ENCODE results near the gene STRA8.
"Not testable (repeated sequence)": the region's sequence is repeated elsewhere in the genome, so short reads cannot be mapped to it uniquely, and the experiment has no call there.

Gene STRA8

GRCh38 chr7:135204876-135205275, 28.8 kb upstream of the STRA8 start:
- no peak for DNase-seq (ENCODE audit: low read depth in 3 of 3, low spot score in 1 of 3)

- DNase-seq (ENCODE audit: low read depth in 3 of 3, low spot score in 1 of 3) = no peak
Measured at GRCh38 chr7:135205850-135206249, 27.8 kb upstream of the STRA8 start.

- no peak for DNase-seq (ENCODE audit: low read depth in 3 of 3, low spot score in 1 of 3)
Measured at GRCh38 chr7:135206941-135207391, 26.7 kb upstream of the STRA8 start.

DNA sequence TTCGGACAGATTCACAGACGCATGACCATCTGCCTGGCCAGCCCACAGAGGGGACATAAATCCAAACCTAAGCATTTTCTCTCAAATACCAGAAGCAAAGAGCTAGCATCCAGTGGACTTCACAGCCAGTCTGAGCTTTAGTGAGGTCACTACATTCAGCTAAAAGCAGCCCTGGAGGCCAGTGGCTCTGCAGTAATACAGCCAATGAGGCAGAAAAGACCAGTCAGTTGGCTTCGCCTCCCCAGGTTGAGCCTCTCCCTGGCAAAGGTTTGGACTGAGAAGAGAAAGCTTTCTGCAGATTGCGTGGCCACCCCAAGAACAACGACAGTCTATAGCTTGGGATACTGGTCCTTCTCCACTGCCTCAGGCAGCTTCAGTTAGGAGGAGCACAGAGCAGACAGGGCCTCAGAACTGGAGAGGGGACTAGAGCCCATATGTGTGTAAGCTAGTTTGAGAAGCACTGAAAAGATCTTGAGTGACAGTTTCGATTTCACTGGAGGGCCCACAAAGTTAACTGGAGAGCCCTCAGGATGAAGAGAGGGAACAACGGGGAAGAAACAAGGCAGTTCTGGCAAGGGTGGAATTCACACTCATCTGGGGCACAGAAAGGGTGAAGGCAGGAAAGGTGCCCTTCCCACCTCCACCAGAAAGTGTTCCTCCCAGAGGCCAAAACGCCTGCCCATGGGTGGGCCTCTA, 26.1 kb upstream of the STRA8 start:
- no peak for DNase-seq (ENCODE audit: low read depth in 3 of 3, low spot score in 1 of 3)

DNA sequence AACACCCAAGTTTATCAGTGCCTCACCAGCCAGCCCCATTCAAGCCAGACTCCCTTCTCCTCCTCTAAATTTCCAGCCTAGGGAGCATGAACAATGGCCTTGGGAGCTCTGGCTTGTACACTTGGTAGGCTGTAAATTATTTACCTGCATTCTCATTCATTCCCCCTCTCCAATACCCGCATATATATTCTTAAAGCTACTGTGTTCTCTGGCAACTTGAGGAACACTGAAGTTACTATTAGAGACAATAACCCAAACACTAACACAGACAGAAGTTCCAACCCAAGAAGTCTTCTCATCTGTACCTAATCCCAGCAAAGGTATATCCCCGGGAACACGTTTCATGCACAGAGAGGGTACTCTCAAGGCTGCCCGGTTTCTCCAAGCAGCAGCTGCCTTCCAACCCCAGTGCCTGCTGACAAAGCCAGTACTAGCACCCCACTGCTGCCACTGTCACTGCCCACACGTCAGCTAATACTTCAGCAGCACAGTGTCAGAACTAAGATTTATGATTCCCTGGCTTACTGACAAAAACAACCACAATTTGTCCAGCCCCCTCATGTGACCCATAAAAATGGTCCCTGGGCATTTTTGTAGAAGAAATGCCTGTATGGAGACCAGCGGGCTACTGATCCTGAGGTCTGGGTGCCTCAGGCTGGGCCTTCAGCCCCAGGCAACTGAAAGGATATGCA, 25.4 kb upstream of the STRA8 start:
- DNase-seq (ENCODE audit: low read depth in 3 of 3, low spot score in 1 of 3) = no peak

- no peak for DNase-seq (ENCODE audit: low read depth in 3 of 3, low spot score in 1 of 3)
Measured at GRCh38 chr7:135209225-135209834, 24.3 kb upstream of the STRA8 start.

DNA sequence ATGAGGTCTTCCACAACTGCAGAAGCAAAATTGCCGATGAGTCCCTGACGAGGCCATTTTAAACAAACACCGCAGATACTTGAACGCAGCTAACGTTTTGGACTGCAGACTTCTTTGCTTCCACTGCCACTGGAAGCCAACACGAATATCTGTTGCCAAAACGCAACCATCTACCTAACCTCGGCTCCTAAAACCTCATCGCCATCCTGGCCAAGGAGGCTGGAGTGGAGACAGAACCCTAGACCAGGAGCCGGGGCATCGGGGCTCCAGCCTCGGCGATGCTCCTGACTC, 22.8 kb upstream of the STRA8 start:
- no peak for DNase-seq (ENCODE audit: low read depth in 3 of 3, low spot score in 1 of 3)

DNA sequence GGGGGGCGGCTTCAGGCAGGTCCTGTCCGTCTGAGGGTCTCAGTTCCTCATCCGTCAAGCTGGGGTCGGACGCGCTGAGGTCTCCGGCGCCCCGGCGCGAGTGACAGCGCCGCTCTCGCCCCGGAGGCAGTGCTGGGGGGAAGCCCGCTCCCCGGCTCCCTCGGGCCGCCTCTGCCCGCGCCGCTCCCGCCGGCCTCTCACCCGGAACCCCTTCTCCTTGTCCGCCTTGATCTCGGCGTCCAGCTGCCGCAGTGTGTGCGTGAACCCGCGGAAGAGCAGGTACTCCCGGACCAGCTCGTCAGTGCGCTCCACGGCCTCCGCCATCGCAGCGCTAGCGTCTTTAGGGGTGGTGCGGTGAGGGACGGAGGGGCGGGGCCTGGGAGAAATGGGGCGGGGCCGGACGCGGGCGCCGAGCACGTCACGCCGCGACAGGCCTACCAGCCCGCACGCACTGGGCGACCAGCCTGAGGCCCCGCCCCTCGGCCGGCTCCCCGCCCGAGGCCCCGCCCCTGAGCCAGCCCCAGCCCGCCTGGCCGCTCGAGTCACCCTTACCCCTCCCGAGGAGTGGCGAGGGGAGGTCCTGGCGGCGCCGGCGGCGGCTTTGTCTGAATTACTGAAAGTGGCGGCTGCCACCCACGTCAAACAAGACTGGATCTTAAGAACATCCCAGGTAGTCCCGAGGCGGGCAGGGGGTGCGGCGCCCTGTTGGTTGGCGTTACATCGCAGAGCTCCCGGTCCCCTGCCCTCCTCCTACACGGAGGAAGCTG, 22.3 kb upstream of the STRA8 start, which contains the start of gene WDR91:
TSS of gene WDR91 (minus strand) at position 348 of the 767 bp plus-strand sequence. CDS start at position 324, 24 bp downstream.
- DNase-seq (ENCODE audit: low read depth in 3 of 3, low spot score in 1 of 3) = peak; percentile 91 to 99 (median 96)

GRCh38 chr7:135211946-135212685, 21.5 kb upstream of the STRA8 start:
- DNase-seq (ENCODE audit: low read depth in 3 of 3, low spot score in 1 of 3) = not testable (repeated sequence)

- no peak for DNase-seq (ENCODE audit: low read depth in 3 of 3, low spot score in 1 of 3)
Measured at GRCh38 chr7:135213831-135214230, 19.8 kb upstream of the STRA8 start.

GRCh38 chr7:135215180-135215579, 18.5 kb upstream of the STRA8 start:
- DNase-seq (ENCODE audit: low read depth in 3 of 3, low spot score in 1 of 3) = no peak

DNA sequence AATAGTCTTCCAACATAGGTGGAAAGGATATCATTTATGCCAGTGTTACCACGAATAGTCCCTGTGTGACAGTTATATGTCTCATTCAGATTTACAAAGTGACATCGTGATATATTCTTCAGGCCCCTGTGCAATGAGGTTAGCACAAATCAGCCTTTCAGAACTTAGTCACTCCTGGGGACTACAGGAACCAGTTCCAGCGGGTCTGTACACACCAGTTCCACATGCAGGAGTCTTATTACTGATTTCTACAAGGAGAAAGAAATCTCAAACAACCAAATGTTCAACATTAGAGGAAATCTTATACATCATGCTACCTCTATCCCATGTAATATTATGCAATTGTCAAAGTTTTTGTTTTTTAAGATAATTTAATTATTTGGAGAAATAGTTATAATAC, 17.9 kb upstream of the STRA8 start:
- no peak for DNase-seq (ENCODE audit: low read depth in 3 of 3, low spot score in 1 of 3)

DNA sequence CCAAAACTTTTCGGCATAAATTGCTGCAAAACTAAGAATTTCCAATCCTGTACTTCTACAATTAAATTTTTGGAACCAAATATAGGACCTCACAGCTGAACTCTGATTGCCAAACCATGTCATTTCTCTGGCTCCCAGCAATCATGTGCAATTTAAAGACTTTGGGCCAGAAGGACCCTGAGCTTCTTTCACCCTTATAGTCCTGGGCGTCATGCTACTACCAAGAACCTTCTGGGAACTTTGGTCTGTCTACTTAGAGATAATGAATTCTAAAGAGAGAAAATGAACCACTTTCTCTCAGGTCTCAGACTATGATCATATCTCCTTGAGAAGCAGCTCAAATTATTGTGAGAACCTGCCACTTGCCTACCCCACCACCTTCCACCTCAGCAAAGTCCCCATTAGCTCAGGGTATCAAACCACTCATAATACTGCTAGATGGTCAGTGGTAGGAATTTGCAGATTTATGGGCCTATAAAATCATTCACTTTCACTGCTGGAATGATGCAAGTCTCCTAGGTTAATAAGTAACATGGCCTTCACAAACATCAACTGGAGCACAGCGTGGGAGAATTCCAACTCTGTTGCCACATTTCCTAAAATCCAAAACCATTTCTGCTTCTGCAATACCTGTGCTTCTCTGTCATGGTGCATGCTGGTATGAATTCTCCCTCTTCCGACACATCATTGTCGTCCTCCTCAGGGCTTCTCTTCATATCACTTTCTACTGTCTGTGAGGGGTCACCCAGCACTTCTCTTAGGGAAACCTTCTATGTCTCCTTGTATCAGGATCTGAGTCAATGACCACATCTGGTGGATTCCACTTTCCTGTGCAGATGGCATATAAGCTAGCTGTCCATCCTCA, 15.8 kb upstream of the STRA8 start:
- DNase-seq (ENCODE audit: low read depth in 3 of 3, low spot score in 1 of 3) = no peak

DNA sequence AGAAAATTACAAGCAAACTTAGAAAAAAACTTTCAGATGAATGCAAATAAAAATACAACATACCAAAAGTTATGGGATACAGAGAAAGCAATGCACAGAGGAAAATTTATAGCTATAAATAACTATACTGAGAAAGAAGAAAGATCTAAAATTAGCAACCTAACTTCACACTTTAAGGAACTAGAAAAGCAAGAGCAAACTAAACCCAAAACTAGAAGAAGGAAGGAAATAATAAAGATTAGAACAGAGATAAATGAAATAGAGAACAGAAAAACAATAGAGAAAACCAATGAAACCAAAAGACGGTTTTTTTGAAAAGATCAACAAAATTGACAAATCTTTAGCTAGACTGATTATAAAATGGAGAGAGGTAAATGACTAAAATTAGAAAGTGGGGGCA, 9.6 kb upstream of the STRA8 start:
- DNase-seq (ENCODE audit: low read depth in 3 of 3, low spot score in 1 of 3) = no peak

- no peak for DNase-seq (ENCODE audit: low read depth in 3 of 3, low spot score in 1 of 3)
Measured at GRCh38 chr7:135231686-135232085, 2.0 kb upstream of the STRA8 start.

DNA sequence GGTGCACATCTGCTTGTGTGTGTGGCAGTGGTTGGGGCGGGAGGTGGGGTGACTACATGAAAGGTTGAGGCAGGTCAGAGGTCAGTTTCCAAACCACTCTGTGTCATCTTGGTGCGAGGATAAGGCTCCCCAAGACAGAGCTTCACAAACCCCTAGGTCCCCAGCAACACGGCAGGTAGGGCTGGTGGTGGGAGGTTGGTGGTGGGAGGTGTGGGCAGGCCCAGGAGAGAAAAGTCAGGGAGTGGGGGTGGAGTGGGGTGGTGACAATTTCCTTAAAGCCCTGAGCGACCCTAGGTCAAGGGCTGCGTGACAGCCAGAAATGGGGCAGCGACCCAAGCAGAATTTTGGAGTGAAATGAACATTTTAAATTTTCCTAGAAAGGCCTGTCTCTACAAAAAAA, 1.6 kb upstream of the STRA8 start:
- no peak for DNase-seq (ENCODE audit: low read depth in 3 of 3, low spot score in 1 of 3)

DNA sequence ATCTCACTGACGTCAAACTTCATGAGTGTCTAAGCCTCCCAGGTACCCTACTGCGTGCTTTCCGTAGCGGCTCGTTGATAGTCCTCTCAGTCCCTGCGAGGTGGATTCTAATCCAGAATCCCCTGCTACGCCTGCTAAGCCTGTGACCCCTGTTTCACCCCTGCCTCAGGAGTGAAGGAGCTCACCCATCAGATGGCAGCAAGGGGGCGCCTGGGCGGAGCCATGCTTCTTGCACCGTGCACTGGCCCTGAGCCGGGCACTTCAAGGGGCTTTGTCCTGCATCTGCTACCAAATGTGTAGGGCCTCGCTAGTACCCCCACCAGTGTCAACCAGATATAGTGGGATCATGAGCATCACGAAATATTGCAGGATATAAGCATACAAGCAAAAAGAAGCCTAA, 918 bp upstream of the STRA8 start:
- no peak for DNase-seq (ENCODE audit: low read depth in 3 of 3, low spot score in 1 of 3)

GRCh38 chr7:135234095-135234494, 457 bp downstream of the STRA8 start:
- not testable (repeated sequence) for DNase-seq (ENCODE audit: low read depth in 3 of 3, low spot score in 1 of 3)

DNA sequence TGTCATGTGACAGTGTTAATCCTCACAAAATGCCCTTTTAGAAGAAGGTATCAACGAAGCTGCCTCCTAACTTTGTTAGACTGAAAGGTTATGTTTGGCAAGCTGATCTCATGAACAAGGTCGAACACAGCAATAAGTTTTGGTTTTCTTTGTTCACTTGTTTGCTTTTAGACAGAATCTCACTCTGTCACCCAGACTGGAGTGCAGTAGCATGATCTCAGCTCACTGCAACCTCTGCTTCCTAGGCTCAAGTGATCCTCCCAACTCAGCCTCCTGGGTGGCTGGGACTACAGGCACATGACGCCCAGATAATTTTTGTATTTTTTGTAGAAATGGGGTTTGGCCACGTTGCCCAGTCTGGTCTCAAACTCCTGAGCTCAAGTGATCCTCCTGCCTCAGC, 1.1 kb downstream of the STRA8 start:
- no peak for DNase-seq (ENCODE audit: low read depth in 3 of 3, low spot score in 1 of 3)

DNA sequence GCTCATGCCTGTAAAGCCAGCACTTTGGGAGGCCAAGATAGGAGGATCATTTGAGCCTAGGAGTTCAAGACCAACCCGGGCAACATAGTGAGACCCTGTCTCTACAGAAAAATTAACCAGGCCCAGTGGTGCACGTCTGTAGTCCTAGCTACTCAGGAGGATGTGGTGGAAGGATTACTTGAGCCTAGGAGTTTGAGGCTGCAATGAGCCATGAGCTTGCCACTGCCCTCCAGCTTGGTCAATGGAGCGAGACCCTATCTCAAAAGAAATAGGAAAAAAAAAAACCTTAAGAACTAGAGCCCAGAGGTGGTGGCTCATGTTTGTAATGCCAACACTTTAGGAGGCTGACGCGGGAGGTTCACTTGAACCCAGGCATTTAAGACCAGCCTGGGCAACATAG, 2.2 kb downstream of the STRA8 start:
- no peak for DNase-seq (ENCODE audit: low read depth in 3 of 3, low spot score in 1 of 3)
